NT2/D1 (cell line): ENCODE data around the gene MAP6D1.

Experiments
- SUZ12 ChIP-seq: IDR thresholded peaks from 2 replicates; pipeline ENCODE4 v1.6.1; 2011; ENCODE audit not compliant: insufficient read length, insufficient read depth; ENCODE audit errors: extremely low read depth
- YY1 ChIP-seq: IDR thresholded peaks from 2 replicates; pipeline ENCODE4 v1.6.1; 2011; ENCODE audit not compliant: insufficient read length, insufficient read depth

- no peak for TF ChIP-seq YY1
- TF ChIP-seq SUZ12: no peak
Measured at GRCh38 chr3:183794452-183794851, 30.9 kb downstream of the MAP6D1 start.
